HG02885 (cell line): ENCODE results near the gene RAET1G.

ENCODE experiments used
- ATAC-seq: cut with Tn5 transposase; IDR thresholded peaks from one replicate; pipeline ENCODE4 v1.9.1; 2021; ENCODE audit warnings: mild to moderate bottlenecking; ENCODE audit not compliant: unreplicated experiment, poor library complexity

RAET1G gene

GRCh38 chr6:149872233-149872632 is 50.7 kb downstream of the RAET1G start:
- ATAC-seq: no peak

- ATAC-seq: no peak
These were observed 51.7 kb downstream of the RAET1G start for GRCh38 chr6:149871182-149871581.

GRCh38 chr6:149869275-149869892 is 53.5 kb downstream of the RAET1G start:
- no peak for ATAC-seq

- ATAC-seq: no peak
These were observed 54.9 kb downstream of the RAET1G start for GRCh38 chr6:149867876-149868640.
